ENCODE measurements around the gene RPL10L.

RPL10L gene

DNA sequence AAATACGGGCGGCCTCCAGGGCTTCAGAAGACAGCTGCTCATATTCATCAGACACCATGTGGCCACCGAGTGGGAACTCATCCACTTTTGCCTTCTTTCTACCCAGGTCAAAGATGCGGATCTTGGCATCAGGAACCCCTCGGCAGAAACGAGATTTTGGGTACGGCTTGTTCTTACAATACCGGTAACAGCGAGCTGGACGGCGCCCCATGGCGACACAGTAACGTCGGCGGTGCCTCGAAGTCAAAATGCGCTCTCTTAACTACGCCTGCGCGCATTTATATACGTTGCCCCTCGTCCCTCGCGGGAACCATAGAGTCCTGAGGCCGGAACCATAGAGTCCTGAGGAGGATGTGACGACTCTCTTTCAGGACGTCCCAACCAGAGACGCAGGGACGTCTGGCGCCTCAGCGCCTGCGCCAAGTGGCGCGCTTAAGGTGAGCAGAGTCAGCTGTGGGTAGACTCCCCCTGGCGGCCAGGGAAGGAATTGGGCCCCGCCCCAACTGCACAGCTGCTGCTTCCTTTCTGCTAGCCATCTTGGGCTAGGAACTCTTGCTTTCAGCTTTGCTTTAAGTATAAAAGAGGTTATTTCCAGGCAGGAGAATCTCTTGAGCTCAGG lies at the start of gene RPL10L:
RPL10L (minus strand) TSS at position 256 of the 619 bp plus-strand sequence; CDS start at position 211, 45 bp downstream.
- no peak for DNase-seq

- no peak for DNase-seq
Observed at GRCh38 chr14:46691819-46692218, 40.2 kb upstream of the RPL10L start.

- DNase-seq = no peak
Observed at GRCh38 chr14:46686652-46687051, 35.1 kb upstream of the RPL10L start.

- no peak for DNase-seq
Observed at GRCh38 chr14:46672128-46672527, 20.5 kb upstream of the RPL10L start.

DNA sequence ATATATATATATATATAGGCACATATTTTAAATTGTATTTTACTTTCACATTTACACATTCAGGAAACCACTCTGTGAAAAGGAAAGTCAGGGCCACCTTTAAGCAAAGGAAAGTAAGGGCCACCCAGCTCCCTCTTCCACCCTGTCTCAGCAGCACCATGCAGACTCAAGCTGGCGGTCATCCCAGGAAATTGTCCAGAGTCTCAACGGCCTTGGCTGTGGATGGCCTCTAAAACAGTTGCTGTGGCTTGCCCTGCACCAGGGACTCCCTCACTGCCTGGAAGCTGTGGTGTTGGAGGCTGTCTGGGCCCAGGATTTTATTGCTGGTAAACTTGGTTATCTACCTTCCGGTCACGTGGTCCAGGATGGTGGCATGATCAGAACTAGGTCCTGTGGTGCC lies 11.8 kb upstream of the RPL10L start:
- DNase-seq = no peak

DNA sequence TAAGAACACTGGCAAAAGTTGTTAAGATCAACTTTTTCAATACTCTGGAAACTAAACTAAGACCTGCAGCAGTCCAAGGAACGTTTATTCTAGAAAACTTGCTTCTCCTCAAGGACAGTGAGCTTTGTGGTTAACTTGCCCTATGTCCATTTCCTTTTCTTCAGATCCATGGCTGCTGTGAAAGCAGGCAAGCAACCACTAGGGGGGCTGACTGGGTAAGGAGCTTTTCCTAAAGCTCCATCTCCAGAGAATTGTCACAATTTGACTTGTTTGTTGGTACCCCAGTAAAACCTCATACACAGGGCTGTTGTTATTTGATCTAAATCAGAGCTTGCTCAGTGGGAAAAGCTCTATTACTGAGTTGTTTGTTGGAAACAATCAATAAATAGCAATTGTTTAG lies 10.1 kb upstream of the RPL10L start:
- no peak for DNase-seq

GRCh38 chr14:46653031-46653755 lies 1.6 kb upstream of the RPL10L start:
- DNase-seq = no peak

GRCh38 chr14:46646796-46647195 lies 4.8 kb downstream of the RPL10L start:
- no peak for DNase-seq

GRCh38 chr14:46626876-46627275 lies 24.7 kb downstream of the RPL10L start:
- DNase-seq = no peak

Data from NCI-H187 treated with DMSO at 0.1 percent for 48 hours (cell line).